ENCODE data around the gene ZNF224.
"Not testable (repeated sequence)": the region's sequence is repeated elsewhere in the genome, so short reads cannot be mapped to it uniquely, and the experiment has no call there.

The ZNF224 gene

GRCh38 chr19:44093931-44094765 lies at the start of gene ZNF224:
Gene ZNF224, plus strand, starts transcription at chr19:44094361. Its CDS starts 3,513 bp downstream, at chr19:44097874.
- peak; percentile 78 for DNase-seq (ENCODE audit: low spot score)

GRCh38 chr19:44050740-44051649 lies 43.2 kb upstream of the ZNF224 start:
- DNase-seq (ENCODE audit: low spot score) = no peak

- DNase-seq (ENCODE audit: low spot score) = peak; percentile 88
These were observed 42.3 kb upstream of the ZNF224 start, which contains the start of gene ZNF223 for GRCh38 chr19:44051650-44052402. Gene ZNF223, plus strand, starts transcription at chr19:44052036. Its CDS starts 3,141 bp downstream, at chr19:44055177.

- no peak for DNase-seq (ENCODE audit: low spot score)
These were observed 38.3 kb upstream of the ZNF224 start for GRCh38 chr19:44055870-44056269.

GRCh38 chr19:44059229-44059628 lies 34.9 kb upstream of the ZNF224 start:
- no peak for DNase-seq (ENCODE audit: low spot score)

GRCh38 chr19:44061038-44061437 lies 33.1 kb upstream of the ZNF224 start:
- no peak for DNase-seq (ENCODE audit: low spot score)

- no peak for DNase-seq (ENCODE audit: low spot score)
These were observed 27.9 kb upstream of the ZNF224 start for GRCh38 chr19:44066305-44066704.

- DNase-seq (ENCODE audit: low spot score) = no peak
These were observed 24.7 kb upstream of the ZNF224 start for GRCh38 chr19:44069415-44069814.

- peak; percentile 84 for DNase-seq (ENCODE audit: low spot score)
These were observed 22.2 kb upstream of the ZNF224 start, which contains the start of gene ZNF284 for GRCh38 chr19:44071824-44072542. Gene ZNF284, plus strand, starts transcription at chr19:44072159. Its CDS starts 4,231 bp downstream, at chr19:44076390.

- DNase-seq (ENCODE audit: low spot score) = no peak
These were observed 21.4 kb upstream of the ZNF224 start for GRCh38 chr19:44072543-44073401.

GRCh38 chr19:44076325-44076724 lies 17.8 kb upstream of the ZNF224 start:
- no peak for DNase-seq (ENCODE audit: low spot score)

GRCh38 chr19:44092108-44092507 lies 2.1 kb upstream of the ZNF224 start:
- DNase-seq (ENCODE audit: low spot score) = no peak

- no peak for DNase-seq (ENCODE audit: low spot score)
These were observed 13.6 kb downstream of the ZNF224 start for GRCh38 chr19:44107751-44108150.

GRCh38 chr19:44109458-44109857 lies 15.3 kb downstream of the ZNF224 start:
- no peak for DNase-seq (ENCODE audit: low spot score)

- no peak for DNase-seq (ENCODE audit: low spot score)
These were observed 17.8 kb downstream of the ZNF224 start for GRCh38 chr19:44111910-44112463.

- no peak for DNase-seq (ENCODE audit: low spot score)
These were observed 18.6 kb downstream of the ZNF224 start for GRCh38 chr19:44112802-44113137.

GRCh38 chr19:44113138-44113783 lies 19.1 kb downstream of the ZNF224 start, which contains the start of gene ZNF225:
Gene ZNF225, plus strand, starts transcription at chr19:44113399. Its CDS starts 2,429 bp downstream, at chr19:44115828.
- peak; percentile 79 for DNase-seq (ENCODE audit: low spot score)

GRCh38 chr19:44113784-44114390 lies 19.7 kb downstream of the ZNF224 start:
- DNase-seq (ENCODE audit: low spot score) = no peak

GRCh38 chr19:44121162-44121561 lies 27.0 kb downstream of the ZNF224 start:
- DNase-seq (ENCODE audit: low spot score) = not testable (repeated sequence)

Measured in HuH-7 (cell line).